Gastrocnemius medialis (tissue), 4 donors: ENCODE measurements around the gene S100A14.

ENCODE experiments used
- POLR2A ChIP-seq, 2 donors: fragments of 450-650 bp; IDR thresholded peaks; one replicate each; pipeline ENCODE4 v1.6.1; 2017; ENCODE audit warnings: antibody characterized with exemption in 2 of 2, mild to moderate bottlenecking in 2 of 2, moderate library complexity in 2 of 2
- TF ChIP-seq, protein P1 (sequence below), 5 experiments: fragments of 450-650 bp in 3 of 5; fragments of 200-600 bp in 2 of 5; sonication (generic) in 2 of 5; IDR thresholded peaks in 4 of 5; conservative IDR thresholded peaks in 1 of 5; 1 replicate in 4 of 5; 2 replicates in 1 of 5; pipeline ENCODE4 v1.5.1; 2016 to 2019; ENCODE audit warnings: antibody characterized with exemption in 5 of 5, mild to moderate bottlenecking in 3 of 5, moderate library complexity in 3 of 5

DNA sequence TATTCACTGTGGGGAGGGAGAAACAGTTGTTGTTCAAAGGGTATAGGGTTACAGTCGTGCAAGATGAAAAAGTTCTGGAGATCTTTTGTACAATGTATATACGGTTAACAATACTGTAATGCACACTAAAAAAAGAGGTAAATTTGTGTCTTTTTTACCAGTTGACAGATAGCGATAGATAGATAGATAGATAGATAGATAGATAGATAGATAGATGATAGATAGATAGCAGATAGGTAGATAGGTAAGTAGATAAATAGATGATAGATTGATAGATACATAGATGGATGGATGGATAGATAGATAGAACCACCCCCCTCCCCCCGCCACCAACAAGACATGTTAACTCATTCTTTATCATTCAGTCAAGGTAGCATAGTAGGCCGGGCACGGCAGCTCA lies 13.4 kb downstream of the S100A14 start:
- TF ChIP-seq, protein P1, sequence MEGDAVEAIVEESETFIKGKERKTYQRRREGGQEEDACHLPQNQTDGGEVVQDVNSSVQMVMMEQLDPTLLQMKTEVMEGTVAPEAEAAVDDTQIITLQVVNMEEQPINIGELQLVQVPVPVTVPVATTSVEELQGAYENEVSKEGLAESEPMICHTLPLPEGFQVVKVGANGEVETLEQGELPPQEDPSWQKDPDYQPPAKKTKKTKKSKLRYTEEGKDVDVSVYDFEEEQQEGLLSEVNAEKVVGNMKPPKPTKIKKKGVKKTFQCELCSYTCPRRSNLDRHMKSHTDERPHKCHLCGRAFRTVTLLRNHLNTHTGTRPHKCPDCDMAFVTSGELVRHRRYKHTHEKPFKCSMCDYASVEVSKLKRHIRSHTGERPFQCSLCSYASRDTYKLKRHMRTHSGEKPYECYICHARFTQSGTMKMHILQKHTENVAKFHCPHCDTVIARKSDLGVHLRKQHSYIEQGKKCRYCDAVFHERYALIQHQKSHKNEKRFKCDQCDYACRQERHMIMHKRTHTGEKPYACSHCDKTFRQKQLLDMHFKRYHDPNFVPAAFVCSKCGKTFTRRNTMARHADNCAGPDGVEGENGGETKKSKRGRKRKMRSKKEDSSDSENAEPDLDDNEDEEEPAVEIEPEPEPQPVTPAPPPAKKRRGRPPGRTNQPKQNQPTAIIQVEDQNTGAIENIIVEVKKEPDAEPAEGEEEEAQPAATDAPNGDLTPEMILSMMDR (IDR thresholded peaks at IDR 0.05 in 4 of 5, conservative IDR thresholded peaks at IDR 0.05 in 1 of 5), result no peak
- TF ChIP-seq POLR2A (IDR thresholded peaks at IDR 0.05), result no peak
